Measurements from ENCODE around the gene DDB1. TPM values are rescaled to one million over a fixed set of nuclear protein-coding genes. Genes with fewer than 3 reads are reported as not detected.

Gene DDB1
- total RNA-seq, 4 donors from 2014 or later = 87.9 to 231 (median 155) TPM

DNA sequence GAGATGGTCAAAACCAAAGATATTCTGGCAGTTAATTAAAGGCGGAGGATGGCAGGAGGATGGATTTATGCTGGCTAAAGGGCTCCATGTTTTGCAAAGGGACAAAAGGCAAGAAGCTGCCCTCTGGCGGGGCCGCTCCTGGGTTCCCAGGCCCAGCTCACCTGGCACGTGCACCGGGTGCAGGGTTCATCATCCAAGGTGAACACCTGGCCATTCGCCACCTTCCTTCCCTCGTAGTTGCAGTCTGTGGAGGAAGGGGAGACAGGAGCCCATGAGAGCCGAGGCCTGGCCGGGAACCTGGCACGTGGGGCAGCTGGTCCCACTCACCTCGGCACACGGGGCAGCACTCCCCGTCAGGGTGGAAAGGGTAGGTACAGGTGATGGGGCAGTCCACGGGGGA lies 68.1 kb downstream of the DDB1 start:
- Histone ChIP-seq H3K9me3 (no peaks in the 10 kb centered on the region), H3K27me3 (no peaks in the 10 kb centered on the region), H3K4me3 (no peak overlapping the region), H3K4me1 (no peaks in the 10 kb centered on the region), H3K36me3 (no peaks in the 10 kb centered on the region), H3K27ac (no peak overlapping the region)
- TF ChIP-seq POLR2A (IDR thresholded peaks at IDR 0.05) = no peak
- TF ChIP-seq, protein P1, sequence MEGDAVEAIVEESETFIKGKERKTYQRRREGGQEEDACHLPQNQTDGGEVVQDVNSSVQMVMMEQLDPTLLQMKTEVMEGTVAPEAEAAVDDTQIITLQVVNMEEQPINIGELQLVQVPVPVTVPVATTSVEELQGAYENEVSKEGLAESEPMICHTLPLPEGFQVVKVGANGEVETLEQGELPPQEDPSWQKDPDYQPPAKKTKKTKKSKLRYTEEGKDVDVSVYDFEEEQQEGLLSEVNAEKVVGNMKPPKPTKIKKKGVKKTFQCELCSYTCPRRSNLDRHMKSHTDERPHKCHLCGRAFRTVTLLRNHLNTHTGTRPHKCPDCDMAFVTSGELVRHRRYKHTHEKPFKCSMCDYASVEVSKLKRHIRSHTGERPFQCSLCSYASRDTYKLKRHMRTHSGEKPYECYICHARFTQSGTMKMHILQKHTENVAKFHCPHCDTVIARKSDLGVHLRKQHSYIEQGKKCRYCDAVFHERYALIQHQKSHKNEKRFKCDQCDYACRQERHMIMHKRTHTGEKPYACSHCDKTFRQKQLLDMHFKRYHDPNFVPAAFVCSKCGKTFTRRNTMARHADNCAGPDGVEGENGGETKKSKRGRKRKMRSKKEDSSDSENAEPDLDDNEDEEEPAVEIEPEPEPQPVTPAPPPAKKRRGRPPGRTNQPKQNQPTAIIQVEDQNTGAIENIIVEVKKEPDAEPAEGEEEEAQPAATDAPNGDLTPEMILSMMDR (IDR thresholded peaks at IDR 0.05) = no peak
- DNase-seq = no peak
- intact Hi-C loops (cut with DNase I; ENCODE audit: low total_unique reads) = no loop called here

DNA sequence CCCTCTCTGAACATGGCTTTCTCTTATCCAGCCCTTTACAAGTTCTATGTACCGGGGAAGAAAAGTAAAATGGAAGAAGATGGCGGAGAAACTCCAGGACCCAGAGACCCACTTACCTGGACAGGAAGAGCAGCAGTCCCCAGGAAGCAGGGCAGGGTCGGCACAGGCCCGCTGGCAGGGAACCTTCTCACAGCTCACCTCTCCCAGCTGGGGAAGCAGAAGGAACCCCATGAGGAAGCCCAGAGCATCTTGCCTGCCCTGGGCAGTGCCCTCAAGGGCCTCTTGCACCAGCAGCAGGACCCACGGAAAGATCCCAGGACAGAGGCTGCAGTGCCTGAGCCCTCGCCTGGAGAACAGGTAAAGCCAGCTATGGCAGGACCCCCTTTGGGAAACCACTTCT lies 68.5 kb downstream of the DDB1 start:
- no peak for DNase-seq
- H3K9me3 ChIP-seq = no peaks in the 10 kb centered on the region
- intact Hi-C loops (cut with DNase I; ENCODE audit: low total_unique reads) = no loop called here
- no peak overlapping the region for H3K4me3 ChIP-seq
- H3K4me1 ChIP-seq = no peaks in the 10 kb centered on the region
- H3K27me3 ChIP-seq = no peaks in the 10 kb centered on the region
- H3K27ac ChIP-seq = no peak overlapping the region
- TF ChIP-seq POLR2A (IDR thresholded peaks at IDR 0.05) = no peak
- TF ChIP-seq, protein P1 (IDR thresholded peaks at IDR 0.05) = no peak
- H3K36me3 ChIP-seq = no peaks in the 10 kb centered on the region

DNA sequence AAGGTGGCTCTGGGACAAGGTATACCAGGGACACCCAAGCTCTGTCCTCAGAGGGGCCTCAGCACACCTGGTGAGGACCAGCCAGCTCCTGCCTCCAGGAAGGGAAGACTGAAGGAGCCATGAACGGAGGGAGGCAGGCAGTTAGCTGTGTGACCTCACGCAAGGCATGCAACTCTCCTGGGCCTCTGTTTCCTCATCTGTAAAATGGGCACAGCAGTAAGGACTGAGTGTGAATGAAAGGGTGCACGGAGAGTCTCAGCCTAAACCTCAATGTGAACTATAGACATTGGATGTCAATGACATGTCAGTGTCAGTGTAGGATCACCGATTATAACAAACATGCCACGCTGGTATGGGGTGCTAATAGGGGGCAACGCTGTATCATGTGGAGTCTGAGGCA lies 73.5 kb downstream of the DDB1 start:
- Histone ChIP-seq H3K4me1 (no peaks in the 10 kb centered on the region), H3K27me3 (no peaks in the 10 kb centered on the region), H3K4me3 (no peak overlapping the region), H3K9me3 (no peaks in the 10 kb centered on the region), H3K27ac (no peak overlapping the region), H3K36me3 (no peaks in the 10 kb centered on the region)
- TF ChIP-seq POLR2A (IDR thresholded peaks at IDR 0.05) = no peak
- TF ChIP-seq, protein P1 (IDR thresholded peaks at IDR 0.05) = no peak
- intact Hi-C loops (cut with DNase I; ENCODE audit: low total_unique reads) = no loop called here
- DNase-seq = no peak

DNA sequence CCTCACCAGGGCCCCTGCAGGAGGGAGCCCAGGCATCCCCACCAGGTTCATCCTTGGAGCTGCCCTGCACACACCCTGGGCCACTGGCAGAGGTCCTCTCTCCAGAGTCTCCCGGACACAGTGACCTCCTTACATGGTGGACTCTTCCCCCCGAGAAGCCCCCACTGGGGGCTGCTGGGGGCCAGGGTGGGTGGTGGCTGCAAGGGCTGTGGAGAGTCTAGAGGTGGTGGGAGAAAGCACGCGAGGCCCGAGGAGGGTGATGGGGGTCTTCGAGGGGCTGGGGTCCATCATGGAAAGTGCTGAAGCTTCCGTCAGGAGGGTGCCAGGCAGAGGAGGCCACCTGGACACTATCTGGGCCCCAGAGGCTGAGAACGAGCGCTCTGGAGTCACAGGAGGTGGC lies 74.4 kb downstream of the DDB1 start:
- TF ChIP-seq, protein P1 (IDR thresholded peaks at IDR 0.05) = no peak
- no peak for TF ChIP-seq POLR2A (IDR thresholded peaks at IDR 0.05)
- H3K4me1 ChIP-seq = no peaks in the 10 kb centered on the region
- DNase-seq = no peak
- H3K4me3 ChIP-seq = no peak overlapping the region
- intact Hi-C loops (cut with DNase I; ENCODE audit: low total_unique reads) = no loop called here
- no peak overlapping the region for H3K27ac ChIP-seq
- no peaks in the 10 kb centered on the region for H3K36me3 ChIP-seq
- no peaks in the 10 kb centered on the region for H3K9me3 ChIP-seq
- no peaks in the 10 kb centered on the region for H3K27me3 ChIP-seq

DNA sequence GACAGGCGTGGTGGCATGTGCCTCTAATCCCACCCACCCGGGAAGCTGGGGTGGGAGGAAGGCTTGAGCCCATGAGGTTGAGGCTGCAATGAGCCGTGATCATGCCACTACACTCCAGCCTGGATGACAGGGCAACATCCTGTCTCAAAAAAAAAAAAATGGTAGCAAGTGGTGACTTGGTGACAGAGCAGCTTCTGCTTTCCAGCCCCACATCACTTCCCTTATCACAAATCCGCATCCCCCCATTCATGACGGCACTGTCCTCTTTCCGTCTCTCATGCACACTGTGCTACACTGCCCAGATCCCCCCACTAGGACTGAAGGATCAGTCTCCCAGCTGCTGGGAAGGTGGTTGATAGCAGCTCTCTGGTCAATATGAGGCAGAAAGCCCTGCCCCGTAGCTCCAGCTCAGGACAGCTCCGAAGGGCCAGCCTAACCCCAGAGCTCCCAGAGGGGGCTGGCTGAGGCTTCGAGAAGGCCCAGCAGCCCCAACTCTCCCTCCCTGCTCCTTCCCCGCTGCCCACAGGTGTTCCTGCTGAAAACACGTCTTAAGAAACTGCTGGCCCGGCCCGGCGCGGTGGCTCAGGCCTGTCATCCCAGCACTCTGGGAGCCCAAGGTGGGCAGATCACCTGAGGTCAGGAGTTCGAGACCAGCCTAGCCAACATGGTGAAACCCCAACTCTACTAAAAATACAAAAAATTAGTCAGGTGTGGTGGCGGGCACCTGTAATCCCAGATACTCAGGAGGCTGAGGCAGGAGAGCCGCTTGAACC lies 76.0 kb downstream of the DDB1 start:
- no peaks in the 10 kb centered on the region for H3K4me1 ChIP-seq
- intact Hi-C loops (cut with DNase I; ENCODE audit: low total_unique reads) = no loop called here
- TF ChIP-seq, protein P1 (IDR thresholded peaks at IDR 0.05) = no peak
- no peak for TF ChIP-seq POLR2A (IDR thresholded peaks at IDR 0.05)

More for the DNA sequence above, 76.0 kb downstream of the DDB1 start:
- Histone ChIP-seq H3K4me3 (no peak overlapping the region), H3K27me3 (no peaks in the 10 kb centered on the region), H3K36me3 (no peaks in the 10 kb centered on the region), H3K27ac (no peak overlapping the region), H3K9me3 (no peaks in the 10 kb centered on the region)
- no peak for DNase-seq
